Epithelial cell of proximal tubule (primary cell): ENCODE measurements around the gene THOC6. TPM values are rescaled to one million over a fixed set of nuclear protein-coding genes. Genes with fewer than 3 reads are reported as not detected.

Experiments
- DNase-seq: peaks from one replicate; pipeline ENCODE4 v3.0.0-alpha.2; 2011; ENCODE audit warnings: low read depth
- H3K4me3 ChIP-seq: 2 replicates; pipeline ENCODE4 v1.5.1; 2011; ENCODE audit warnings: low read depth, mild to moderate bottlenecking, low read length
- CTCF ChIP-seq: conservative IDR thresholded peaks from 2 replicates; pipeline ENCODE4 v1.5.1; 2012; ENCODE audit warnings: low read depth, mild to moderate bottlenecking, low read length
- total RNA-seq: library from RNA; depleted of rRNA; stranded (reverse); fragments of >200 nt; gene quantifications from 2 replicates; pipeline ENCODE4 v1.2.3, GENCODE V29; 2015

THOC6 gene
- total RNA-seq, 1 donor from 2014 or later = 19.0 TPM

- no peak overlapping the region for H3K4me3 ChIP-seq
- TF ChIP-seq CTCF = no peak
- no peak for DNase-seq
Measured at GRCh38 chr16:3026003-3026378, 2.2 kb downstream of the THOC6 start.

GRCh38 chr16:3026609-3027488 is 3.0 kb downstream of the THOC6 start:
- TF ChIP-seq CTCF = no peak
- no peak for DNase-seq
- H3K4me3 ChIP-seq = no peak overlapping the region

DNA sequence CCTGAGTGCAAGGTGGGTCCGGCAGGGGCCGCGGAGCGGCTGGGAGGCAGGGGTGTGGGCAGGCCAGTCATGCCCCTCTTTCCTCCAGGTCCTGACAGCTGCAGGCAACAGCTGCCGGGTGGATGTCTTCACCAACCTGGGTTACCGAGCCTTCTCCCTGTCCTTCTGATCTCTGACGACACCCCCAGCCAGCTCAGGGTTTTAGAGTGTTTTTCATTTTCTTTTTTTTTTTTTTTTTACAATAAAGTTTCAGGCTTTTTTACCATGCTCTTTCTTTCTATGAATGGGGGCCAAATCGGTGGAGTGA is 3.6 kb downstream of the THOC6 start:
- DNase-seq = no peak
- TF ChIP-seq CTCF = no peak
- H3K4me3 ChIP-seq = no peak overlapping the region

GRCh38 chr16:3027983-3028715 is 4.3 kb downstream of the THOC6 start:
- H3K4me3 ChIP-seq = peak overlapping the region; percentile 14
- TF ChIP-seq CTCF = peak; percentile 69
- no peak for DNase-seq

GRCh38 chr16:3028716-3029319 is 5.0 kb downstream of the THOC6 start:
- DNase-seq = no peak
- no peak overlapping the region for H3K4me3 ChIP-seq
- TF ChIP-seq CTCF = no peak

DNA sequence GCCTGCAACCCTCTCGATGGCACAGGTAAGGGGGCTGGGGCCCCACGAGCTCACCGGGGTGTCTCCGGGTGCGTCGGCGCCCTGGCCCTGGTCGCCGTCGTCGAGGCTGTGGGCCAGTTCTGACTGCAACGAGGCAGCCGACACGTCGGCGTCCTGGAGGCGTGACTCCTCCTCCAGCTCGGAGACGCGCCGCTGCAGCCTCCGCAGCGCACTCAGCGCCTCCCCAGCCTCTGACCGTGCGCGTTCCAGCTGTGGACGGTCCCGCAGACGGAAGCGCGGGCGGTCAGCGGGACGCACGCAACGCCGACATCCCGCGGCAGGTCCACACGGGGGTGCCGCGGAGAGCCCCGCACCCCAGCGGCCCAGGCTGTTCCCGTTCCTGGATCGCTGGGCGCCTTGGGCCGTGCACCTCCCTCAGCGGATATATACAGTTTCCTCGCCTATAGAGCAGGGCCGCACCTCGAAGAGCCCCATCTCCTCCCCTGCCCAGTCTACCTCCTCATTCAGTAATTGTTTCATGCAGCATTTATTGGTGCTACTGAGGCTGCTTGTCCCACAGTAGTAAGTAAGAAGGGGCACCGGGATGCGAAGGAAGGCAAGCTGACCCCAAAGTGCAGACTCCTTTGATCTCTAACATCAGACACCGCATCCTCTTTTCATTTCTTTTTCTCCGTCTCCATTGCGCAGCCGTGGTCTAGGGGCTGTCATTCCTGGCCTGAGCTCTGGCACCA is 5.8 kb downstream of the THOC6 start:
- no peak for TF ChIP-seq CTCF
- peak overlapping the region; percentile 40 for H3K4me3 ChIP-seq

More for the DNA sequence above, 5.8 kb downstream of the THOC6 start:
- DNase-seq = no peak
